Body of pancreas (tissue), 4 donors: Measurements from ENCODE around the gene METTL6. TPM values are rescaled to one million over a fixed set of nuclear protein-coding genes. Genes with fewer than 3 reads are reported as not detected.

Experiments
- ATAC-seq: fragments of 150-250 bp; one replicate; pipeline ENCODE4 v1.9.1; 2016
- DNase-seq, 4 donors: peaks; one replicate each; pipeline ENCODE4 v3.0.0-alpha.2; 2019
- H3K27ac ChIP-seq, 4 donors: fragments of 200-600 bp; sonication (generic); 1 replicate in 3 of 4; 2 replicates in 1 of 4; pipeline versions ENCODE4 v1.5.1 to v1.6.1; 2016 to 2019; ENCODE audit warnings: mild to moderate bottlenecking in 1 of 4, mixed read lengths in 1 of 4, moderate library complexity in 1 of 4
- H3K27me3 ChIP-seq, 2 donors: fragments of 200-600 bp; sonication (generic); one replicate each; pipeline ENCODE4 v1.6.0; 2016; ENCODE audit warnings: mild to moderate bottlenecking in 1 of 2
- H3K36me3 ChIP-seq, 2 donors: fragments of 200-600 bp; sonication (generic); replicated peaks in 1 of 2; 2 replicates each; pipeline ENCODE4 v1.5.1; 2016; ENCODE audit warnings: low read depth in 2 of 2; ENCODE audit not compliant: insufficient read depth in 1 of 2
- H3K4me1 ChIP-seq: fragments of 200-600 bp; sonication (generic); one replicate; pipeline ENCODE4 v1.6.0; 2016
- H3K4me3 ChIP-seq, 2 donors: fragments of 200-600 bp; sonication (generic); 1 replicate in 1 of 2; 2 replicates in 1 of 2; pipeline ENCODE4 v1.5.1; 2016 to 2019
- H3K9me3 ChIP-seq, 3 donors: fragments of 200-600 bp; sonication (generic); 1 replicate in 2 of 3; 2 replicates in 1 of 3; pipeline ENCODE4 v1.5.1; 2016
- POLR2A ChIP-seq, 3 donors: fragments of 450-650 bp; IDR thresholded peaks; one replicate each; pipeline ENCODE4 v1.6.1; 2016; ENCODE audit warnings: antibody characterized with exemption in 3 of 3, mild to moderate bottlenecking in 2 of 3
- WGBS, 2 donors: methylation state at CpG; one replicate each; pipeline ENCODE4 v1.1.5; 2017; 5-methylcytosine and 5-hydroxymethylcytosine counted together
- intact Hi-C: fragments of 100-400 bp; cut with DNase I; formaldehyde crosslinking; loops from one replicate; pipeline ENCODE4 v1.15.1; 2023
- total RNA-seq, 2 donors: library from RNA; depleted of rRNA; stranded (reverse); fragments of >200 nt; gene quantifications; one replicate each; pipeline ENCODE4 v1.1.0, GENCODE V29; 2016
- TF ChIP-seq, protein P1 (sequence below), 7 experiments: fragments of 450-650 bp in 4 of 7; fragments of 200-600 bp in 3 of 7; sonication (generic) in 3 of 7; IDR thresholded peaks; one replicate each; pipeline ENCODE4 v1.5.1; 2016 to 2019; ENCODE audit warnings: antibody characterized with exemption in 7 of 7

The METTL6 gene
- total RNA-seq, 2 donors from 2014 or later: 3.3 to 14.5 TPM

DNA sequence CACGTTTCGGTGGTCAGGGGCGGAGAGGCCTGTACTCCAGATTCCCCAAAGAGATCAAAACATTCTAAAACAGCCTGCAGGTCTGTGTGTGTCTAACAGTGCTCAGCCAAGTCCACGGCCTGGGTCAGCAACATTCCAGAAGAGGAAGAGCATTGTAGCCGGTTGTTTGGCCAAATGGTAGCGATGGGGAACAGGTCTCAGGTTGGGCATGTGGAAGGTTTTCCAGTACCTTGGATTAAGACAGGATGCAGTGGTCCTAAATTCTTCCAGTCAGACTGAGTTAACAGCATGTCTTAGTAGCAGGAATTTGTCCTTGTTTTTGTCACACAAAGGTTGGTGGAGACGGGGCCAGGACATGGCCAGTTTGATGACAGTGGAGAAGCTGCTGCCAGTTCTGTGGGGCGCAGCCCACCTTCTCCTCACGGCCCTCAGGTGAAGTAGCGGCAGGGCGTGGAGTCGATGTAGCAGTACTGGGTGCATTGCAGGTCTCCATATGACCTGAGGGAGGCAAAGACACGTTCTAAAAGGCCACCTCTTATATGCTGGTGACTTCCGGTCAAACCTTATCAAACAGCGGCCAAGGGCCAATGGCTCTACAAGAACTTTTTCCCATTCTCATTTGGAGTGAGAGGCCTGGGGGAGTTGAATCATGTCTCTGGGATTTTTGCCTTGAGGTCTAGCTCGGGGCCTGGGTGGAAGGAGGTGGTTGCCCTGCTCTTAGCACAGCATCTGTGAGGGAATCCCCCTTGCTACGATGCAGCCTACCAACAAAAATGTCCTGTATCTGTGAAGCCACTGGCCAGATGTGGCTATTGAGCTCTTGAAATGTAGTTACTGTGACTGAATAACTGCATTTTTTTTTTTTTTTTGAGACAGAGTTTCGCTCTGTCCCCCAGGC lies 24.1 kb upstream of the METTL6 start:
- no peak for TF ChIP-seq POLR2A (IDR thresholded peaks at IDR 0.05)
- TF ChIP-seq, protein P1, sequence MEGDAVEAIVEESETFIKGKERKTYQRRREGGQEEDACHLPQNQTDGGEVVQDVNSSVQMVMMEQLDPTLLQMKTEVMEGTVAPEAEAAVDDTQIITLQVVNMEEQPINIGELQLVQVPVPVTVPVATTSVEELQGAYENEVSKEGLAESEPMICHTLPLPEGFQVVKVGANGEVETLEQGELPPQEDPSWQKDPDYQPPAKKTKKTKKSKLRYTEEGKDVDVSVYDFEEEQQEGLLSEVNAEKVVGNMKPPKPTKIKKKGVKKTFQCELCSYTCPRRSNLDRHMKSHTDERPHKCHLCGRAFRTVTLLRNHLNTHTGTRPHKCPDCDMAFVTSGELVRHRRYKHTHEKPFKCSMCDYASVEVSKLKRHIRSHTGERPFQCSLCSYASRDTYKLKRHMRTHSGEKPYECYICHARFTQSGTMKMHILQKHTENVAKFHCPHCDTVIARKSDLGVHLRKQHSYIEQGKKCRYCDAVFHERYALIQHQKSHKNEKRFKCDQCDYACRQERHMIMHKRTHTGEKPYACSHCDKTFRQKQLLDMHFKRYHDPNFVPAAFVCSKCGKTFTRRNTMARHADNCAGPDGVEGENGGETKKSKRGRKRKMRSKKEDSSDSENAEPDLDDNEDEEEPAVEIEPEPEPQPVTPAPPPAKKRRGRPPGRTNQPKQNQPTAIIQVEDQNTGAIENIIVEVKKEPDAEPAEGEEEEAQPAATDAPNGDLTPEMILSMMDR (IDR thresholded peaks at IDR 0.05): no peak
- Histone ChIP-seq H3K4me3 (no peak overlapping the region), H3K4me1 (no peaks in the 10 kb centered on the region), H3K27me3 (no peaks in the 10 kb centered on the region), H3K36me3 (no peaks in the 10 kb centered on the region), H3K27ac (no peak overlapping the region), H3K9me3 (no peaks in the 10 kb centered on the region)
- DNase-seq: no peak
- 86 to 95% methylated on average over 14 to 18 of the region's 18 CpGs for WGBS, 2 donors
- intact Hi-C loops: no loop called here
- ATAC-seq: no peak

DNA sequence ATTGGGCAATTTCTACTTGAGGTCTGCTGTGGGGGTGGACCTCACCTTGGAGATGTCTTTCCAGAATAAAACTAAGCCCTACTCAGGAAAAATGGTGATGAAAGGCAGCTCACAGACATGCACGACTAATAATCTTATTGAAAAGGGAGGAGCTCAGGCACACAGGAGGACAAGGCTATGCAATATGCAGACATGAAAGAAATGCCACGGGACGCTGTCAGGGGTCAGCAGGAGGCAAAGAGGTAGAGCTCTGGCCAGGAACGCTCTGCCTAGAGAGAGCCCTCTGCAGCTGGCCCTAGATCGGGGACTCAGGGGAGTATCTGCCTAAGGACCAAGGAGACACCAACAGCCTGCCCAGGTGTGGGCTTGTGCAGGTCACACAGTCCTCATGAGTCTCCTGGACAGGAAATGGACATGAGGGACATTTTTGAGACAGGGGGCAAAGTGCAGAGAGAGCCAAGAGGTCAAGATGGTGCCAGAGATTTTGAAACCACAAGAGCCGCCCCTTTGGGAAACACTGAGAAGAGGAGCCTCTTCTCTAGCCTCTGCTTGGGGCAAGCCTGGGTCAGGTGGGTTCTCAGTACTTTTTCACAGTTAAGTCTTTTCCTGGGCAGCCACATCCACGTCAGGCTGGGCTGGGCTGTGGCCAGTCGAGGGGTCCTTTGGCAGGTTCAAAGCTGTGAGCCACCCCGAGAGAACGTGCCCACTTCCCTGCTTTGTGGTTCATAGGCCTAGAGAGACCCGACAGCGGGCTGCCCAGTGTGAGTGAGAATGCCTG lies 23.3 kb upstream of the METTL6 start:
- no peaks in the 10 kb centered on the region for H3K4me1 ChIP-seq
- H3K27ac ChIP-seq: no peak overlapping the region
- H3K27me3 ChIP-seq: no peaks in the 10 kb centered on the region
- H3K36me3 ChIP-seq: no peaks in the 10 kb centered on the region
- no peak for DNase-seq
- no peak for ATAC-seq
- no peak for TF ChIP-seq POLR2A (IDR thresholded peaks at IDR 0.05)
- TF ChIP-seq, protein P1 (IDR thresholded peaks at IDR 0.05): no peak
- WGBS, 2 donors: 87 to 92% methylated on average over 12 of the region's 12 CpGs
- H3K9me3 ChIP-seq: no peaks in the 10 kb centered on the region
- no peak overlapping the region for H3K4me3 ChIP-seq
- intact Hi-C loops: no loop called here

DNA sequence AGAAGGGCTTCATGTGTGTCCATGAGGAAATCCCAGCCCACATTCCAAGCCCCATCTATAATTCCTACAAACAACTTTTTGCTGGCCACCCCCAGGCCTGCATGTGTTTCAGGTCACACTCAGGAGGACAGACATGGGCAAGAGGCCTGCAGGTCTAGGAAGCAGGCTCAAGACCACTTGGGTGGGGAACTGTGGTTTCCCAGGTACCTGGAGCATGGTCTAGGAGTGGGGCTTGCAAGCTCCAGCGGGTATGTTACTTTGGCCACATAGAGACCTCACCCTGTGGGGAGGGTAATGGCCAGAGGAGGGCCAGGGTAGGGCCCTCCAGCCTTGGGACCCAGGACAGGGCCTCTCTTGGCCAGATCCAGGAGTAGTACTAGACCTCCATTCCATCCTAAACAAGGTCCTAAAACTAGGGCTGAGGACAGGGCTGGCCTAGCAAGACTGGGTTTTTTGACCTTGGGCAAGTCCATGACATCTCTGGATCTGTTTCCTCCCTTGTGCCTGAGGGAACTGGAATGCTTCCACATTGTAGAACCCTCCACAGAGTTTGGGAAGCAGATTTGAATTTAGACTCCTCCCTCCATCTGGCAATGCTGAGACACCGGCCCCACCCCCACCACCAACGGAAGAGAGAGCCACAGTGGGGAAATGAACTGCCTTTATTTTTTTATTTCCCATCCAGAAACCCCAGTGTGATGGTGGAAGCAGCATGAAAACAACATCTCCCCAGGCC lies 22.3 kb upstream of the METTL6 start:
- intact Hi-C loops: no loop called here
- no peaks in the 10 kb centered on the region for H3K27me3 ChIP-seq
- no peaks in the 10 kb centered on the region for H3K4me1 ChIP-seq
- no peak for TF ChIP-seq POLR2A (IDR thresholded peaks at IDR 0.05)
- TF ChIP-seq, protein P1 (IDR thresholded peaks at IDR 0.05): no peak
- DNase-seq (no peak), ATAC-seq (no peak)
- H3K4me3 ChIP-seq: no peak overlapping the region
- 77 to 82% methylated on average over 2 to 3 of the region's 3 CpGs for WGBS, 2 donors
- no peaks in the 10 kb centered on the region for H3K9me3 ChIP-seq
- no peaks in the 10 kb centered on the region for H3K36me3 ChIP-seq
- H3K27ac ChIP-seq: no peak overlapping the region

DNA sequence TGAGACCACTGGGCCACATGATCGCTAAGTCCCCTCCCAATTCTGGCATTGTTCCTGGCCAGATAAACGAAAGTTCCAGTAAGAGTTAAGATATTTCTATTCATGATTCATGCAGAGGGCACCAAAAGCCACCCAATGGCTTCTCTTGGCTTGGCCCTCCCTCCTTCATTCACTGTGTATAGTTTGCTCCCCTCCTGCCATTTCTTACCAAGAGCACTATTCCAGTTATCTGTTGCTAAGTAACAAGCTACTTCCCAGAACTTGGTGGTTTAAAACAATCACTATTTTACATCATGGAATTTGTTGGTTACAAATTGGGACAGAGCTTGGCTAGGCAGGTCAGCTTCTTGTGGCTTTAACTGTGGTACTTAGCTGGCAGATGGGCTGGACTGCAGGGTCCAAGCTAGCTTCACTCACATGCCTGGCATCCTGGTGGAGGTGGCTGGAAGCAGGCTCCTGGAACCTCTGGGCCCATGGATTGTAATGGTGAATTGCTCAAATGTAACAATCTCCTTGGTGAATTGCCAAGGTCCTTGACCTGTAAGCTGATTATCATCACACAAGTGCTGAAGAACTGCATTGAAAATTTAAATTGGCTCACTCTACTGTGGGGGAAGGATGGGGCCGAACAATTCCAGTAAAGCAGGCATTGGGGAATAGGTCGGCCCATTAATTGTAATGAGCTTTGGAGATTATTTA lies 16.6 kb upstream of the METTL6 start:
- intact Hi-C loops: no loop called here
- peaks cover 3 to 9% of the 10 kb centered on the region in 2 donors for H3K36me3 ChIP-seq
- no peaks in the 10 kb centered on the region for H3K27me3 ChIP-seq
- no peak overlapping the region for H3K4me3 ChIP-seq
- TF ChIP-seq POLR2A (IDR thresholded peaks at IDR 0.05): no peak
- TF ChIP-seq, protein P1 (IDR thresholded peaks at IDR 0.05): no peak
- ATAC-seq: peak; percentile 15
- DNase-seq: no peak
- WGBS, 2 donors: 67 to 78% methylated on average over 4 of the region's 4 CpGs
- H3K27ac ChIP-seq: no peak overlapping the region
- no peaks in the 10 kb centered on the region for H3K9me3 ChIP-seq
- no peaks in the 10 kb centered on the region for H3K4me1 ChIP-seq
